Measurements from ENCODE around the gene ZNF831.

Gene ZNF831

GRCh38 chr20:59173938-59174491 is 10.4 kb downstream of the ZNF831 start:
- TF ChIP-seq ZBTB7A (IDR thresholded peaks at IDR 0.05; ENCODE audit: low read depth) (no peak), TCF12 (IDR thresholded peaks at IDR 0.05; ENCODE audit: low read depth) (no peak), NFIC (IDR thresholded peaks at IDR 0.05) (no peak), RAD21 (IDR thresholded peaks at IDR 0.05; ENCODE audit: low read depth) (no peak), USF1 (IDR thresholded peaks at IDR 0.05) (no peak), TAF1 (IDR thresholded peaks at IDR 0.05; ENCODE audit: low read depth) (no peak), TEAD4 (IDR thresholded peaks at IDR 0.05) (no peak), CREB1 (IDR thresholded peaks at IDR 0.05; ENCODE audit: low read depth) (no peak), CEBPB (IDR thresholded peaks at IDR 0.05) (no peak), YY1 (IDR thresholded peaks at IDR 0.05; ENCODE audit: low read depth) (no peak), MAX (IDR thresholded peaks at IDR 0.05) (no peak), EP300 (IDR thresholded peaks at IDR 0.05; ENCODE audit: borderline replicate concordance) (no peak), FOXM1 (IDR thresholded peaks at IDR 0.05; ENCODE audit: borderline replicate concordance, low read depth) (no peak), EGR1 (IDR thresholded peaks at IDR 0.05) (no peak)
- TF ChIP-seq, protein P1, sequence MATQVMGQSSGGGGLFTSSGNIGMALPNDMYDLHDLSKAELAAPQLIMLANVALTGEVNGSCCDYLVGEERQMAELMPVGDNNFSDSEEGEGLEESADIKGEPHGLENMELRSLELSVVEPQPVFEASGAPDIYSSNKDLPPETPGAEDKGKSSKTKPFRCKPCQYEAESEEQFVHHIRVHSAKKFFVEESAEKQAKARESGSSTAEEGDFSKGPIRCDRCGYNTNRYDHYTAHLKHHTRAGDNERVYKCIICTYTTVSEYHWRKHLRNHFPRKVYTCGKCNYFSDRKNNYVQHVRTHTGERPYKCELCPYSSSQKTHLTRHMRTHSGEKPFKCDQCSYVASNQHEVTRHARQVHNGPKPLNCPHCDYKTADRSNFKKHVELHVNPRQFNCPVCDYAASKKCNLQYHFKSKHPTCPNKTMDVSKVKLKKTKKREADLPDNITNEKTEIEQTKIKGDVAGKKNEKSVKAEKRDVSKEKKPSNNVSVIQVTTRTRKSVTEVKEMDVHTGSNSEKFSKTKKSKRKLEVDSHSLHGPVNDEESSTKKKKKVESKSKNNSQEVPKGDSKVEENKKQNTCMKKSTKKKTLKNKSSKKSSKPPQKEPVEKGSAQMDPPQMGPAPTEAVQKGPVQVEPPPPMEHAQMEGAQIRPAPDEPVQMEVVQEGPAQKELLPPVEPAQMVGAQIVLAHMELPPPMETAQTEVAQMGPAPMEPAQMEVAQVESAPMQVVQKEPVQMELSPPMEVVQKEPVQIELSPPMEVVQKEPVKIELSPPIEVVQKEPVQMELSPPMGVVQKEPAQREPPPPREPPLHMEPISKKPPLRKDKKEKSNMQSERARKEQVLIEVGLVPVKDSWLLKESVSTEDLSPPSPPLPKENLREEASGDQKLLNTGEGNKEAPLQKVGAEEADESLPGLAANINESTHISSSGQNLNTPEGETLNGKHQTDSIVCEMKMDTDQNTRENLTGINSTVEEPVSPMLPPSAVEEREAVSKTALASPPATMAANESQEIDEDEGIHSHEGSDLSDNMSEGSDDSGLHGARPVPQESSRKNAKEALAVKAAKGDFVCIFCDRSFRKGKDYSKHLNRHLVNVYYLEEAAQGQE (IDR thresholded peaks at IDR 0.05; ENCODE audit: low read depth), result no peak

GRCh38 chr20:59175002-59175401 is 11.4 kb downstream of the ZNF831 start:
- TF ChIP-seq TAF1 (IDR thresholded peaks at IDR 0.05; ENCODE audit: low read depth) (no peak), EP300 (IDR thresholded peaks at IDR 0.05; ENCODE audit: borderline replicate concordance) (no peak), CEBPB (IDR thresholded peaks at IDR 0.05) (no peak), RAD21 (IDR thresholded peaks at IDR 0.05; ENCODE audit: low read depth) (no peak), ZBTB7A (IDR thresholded peaks at IDR 0.05; ENCODE audit: low read depth) (no peak), CREB1 (IDR thresholded peaks at IDR 0.05; ENCODE audit: low read depth) (no peak), YY1 (IDR thresholded peaks at IDR 0.05; ENCODE audit: low read depth) (no peak), TEAD4 (IDR thresholded peaks at IDR 0.05) (no peak), USF1 (IDR thresholded peaks at IDR 0.05) (no peak), EGR1 (IDR thresholded peaks at IDR 0.05) (no peak), MAX (IDR thresholded peaks at IDR 0.05) (no peak), FOXM1 (IDR thresholded peaks at IDR 0.05; ENCODE audit: borderline replicate concordance, low read depth) (no peak), TCF12 (IDR thresholded peaks at IDR 0.05; ENCODE audit: low read depth) (no peak), NFIC (IDR thresholded peaks at IDR 0.05) (no peak)
- TF ChIP-seq, protein P1 (IDR thresholded peaks at IDR 0.05; ENCODE audit: low read depth), result no peak

DNA sequence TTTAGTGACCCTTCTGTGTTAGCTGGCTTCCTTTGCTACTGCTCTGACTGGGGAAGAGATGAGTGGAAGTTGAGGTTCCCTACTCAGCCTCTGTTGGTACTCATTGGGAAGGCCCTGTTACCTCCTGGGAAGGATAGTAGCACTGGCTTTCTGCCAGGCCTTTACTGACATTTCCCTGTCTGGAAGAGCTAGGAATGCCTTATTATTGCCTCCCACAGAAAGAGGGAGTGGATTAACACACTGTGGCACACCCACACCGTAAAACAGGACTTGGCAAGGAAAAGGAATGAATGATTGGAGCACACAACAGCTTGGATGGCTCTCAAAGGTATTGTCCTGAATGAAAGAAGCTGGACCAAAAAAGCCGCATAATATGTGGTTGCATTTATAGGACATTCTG is 12.2 kb downstream of the ZNF831 start:
- no peak for TF ChIP-seq CREB1 (IDR thresholded peaks at IDR 0.05; ENCODE audit: low read depth)
- TF ChIP-seq FOXM1 (IDR thresholded peaks at IDR 0.05; ENCODE audit: borderline replicate concordance, low read depth), result no peak
- no peak for TF ChIP-seq EGR1 (IDR thresholded peaks at IDR 0.05)
- no peak for TF ChIP-seq USF1 (IDR thresholded peaks at IDR 0.05)
- TF ChIP-seq NFIC (IDR thresholded peaks at IDR 0.05), result no peak
- no peak for TF ChIP-seq TCF12 (IDR thresholded peaks at IDR 0.05; ENCODE audit: low read depth)
- no peak for TF ChIP-seq YY1 (IDR thresholded peaks at IDR 0.05; ENCODE audit: low read depth)
- TF ChIP-seq EP300 (IDR thresholded peaks at IDR 0.05; ENCODE audit: borderline replicate concordance), result no peak
- TF ChIP-seq TEAD4 (IDR thresholded peaks at IDR 0.05), result no peak
- TF ChIP-seq ZBTB7A (IDR thresholded peaks at IDR 0.05; ENCODE audit: low read depth), result no peak
- TF ChIP-seq MAX (IDR thresholded peaks at IDR 0.05), result no peak
- TF ChIP-seq, protein P1 (IDR thresholded peaks at IDR 0.05; ENCODE audit: low read depth), result no peak
- no peak for TF ChIP-seq RAD21 (IDR thresholded peaks at IDR 0.05; ENCODE audit: low read depth)
- TF ChIP-seq CEBPB (IDR thresholded peaks at IDR 0.05), result no peak
- no peak for TF ChIP-seq TAF1 (IDR thresholded peaks at IDR 0.05; ENCODE audit: low read depth)
